NCI-H1930 (cell line): Measurements from ENCODE around the gene PLOD1.
"Not testable (repeated sequence)": the region's sequence is repeated elsewhere in the genome, so short reads cannot be mapped to it uniquely, and the experiment has no call there.

Experiments used
- DNase-seq, 2 experiments: peaks; one replicate each; lab custom pipeline; 2025; lab: John Stamatoyannopoulos, UW

PLOD1 gene

DNA sequence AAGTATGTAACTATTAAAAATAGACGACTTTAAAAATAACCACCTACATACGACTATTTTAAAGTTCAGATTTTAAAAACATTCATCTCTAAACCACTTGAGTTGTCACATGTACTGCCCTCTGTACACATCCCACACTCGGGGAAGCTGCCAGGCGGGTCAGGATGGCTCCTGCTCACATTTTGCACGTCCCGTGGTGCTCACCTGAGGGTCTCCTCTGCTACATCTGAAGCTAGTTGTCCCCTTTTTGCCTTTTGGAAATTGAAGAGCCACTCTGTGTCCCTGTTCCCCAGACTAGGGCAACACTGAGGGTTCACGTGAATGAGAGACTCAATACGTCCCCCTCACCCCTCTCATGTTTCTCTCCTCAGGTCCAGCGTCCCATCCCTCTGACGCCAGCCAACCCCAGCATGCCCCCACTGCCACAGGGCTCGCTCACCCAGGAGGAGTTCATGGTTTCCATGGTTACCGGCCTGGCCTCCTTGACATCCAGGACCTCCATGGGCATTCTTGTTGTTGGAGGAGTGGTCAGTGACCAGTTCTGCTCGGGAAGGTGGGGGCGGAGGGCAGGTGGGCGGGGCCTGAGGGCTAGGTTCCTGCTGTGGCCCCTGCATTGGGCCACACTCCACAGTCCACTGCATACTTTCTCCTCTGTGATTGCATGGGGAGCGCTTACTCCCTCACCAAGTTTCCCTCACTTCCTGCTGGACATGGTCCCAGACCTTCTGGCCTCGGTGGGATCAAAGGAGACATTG lies 71.8 kb downstream of the PLOD1 start:
- DNase-seq = no peak

DNA sequence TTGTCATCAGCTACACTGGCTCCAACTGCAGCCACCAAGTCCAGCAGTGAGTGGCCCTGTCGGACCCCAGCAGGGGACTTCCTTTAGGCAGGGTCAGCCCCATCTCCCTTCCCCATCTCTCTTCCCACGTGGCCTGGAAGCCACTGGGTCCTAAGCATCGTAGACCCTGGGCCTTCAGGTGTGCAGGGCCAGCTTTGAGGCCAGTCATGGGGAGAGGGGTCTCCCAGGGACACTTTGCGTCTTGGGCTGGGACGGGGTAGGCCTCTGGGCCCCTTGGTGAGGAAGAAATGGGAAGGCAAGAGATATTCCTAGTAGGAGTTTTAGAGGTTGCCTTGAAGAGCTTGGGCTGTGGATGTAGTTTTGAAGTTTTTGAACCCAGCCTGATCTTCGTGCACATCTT lies 72.7 kb downstream of the PLOD1 start:
- no peak for DNase-seq

DNA sequence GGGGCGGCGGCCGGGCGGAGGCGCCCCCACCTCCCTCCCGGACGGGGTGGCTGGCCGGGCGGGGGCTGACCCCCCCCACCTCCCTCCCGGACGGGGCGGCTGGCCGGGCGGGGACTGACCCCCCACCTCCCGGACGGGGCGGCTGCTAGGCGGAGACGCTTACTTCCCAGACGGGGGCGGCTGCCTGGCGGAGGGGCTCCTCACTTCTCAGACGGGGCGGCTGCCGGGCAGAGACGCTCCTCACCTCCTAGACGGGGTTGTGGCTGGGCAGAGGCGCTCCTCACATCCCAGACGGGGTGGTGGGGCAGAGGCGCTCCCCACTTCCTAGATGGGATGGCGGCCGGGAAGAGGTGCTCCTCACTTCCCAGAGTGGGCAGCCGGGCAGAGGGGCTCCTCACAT lies 73.8 kb downstream of the PLOD1 start:
- not testable (repeated sequence) for DNase-seq

DNA sequence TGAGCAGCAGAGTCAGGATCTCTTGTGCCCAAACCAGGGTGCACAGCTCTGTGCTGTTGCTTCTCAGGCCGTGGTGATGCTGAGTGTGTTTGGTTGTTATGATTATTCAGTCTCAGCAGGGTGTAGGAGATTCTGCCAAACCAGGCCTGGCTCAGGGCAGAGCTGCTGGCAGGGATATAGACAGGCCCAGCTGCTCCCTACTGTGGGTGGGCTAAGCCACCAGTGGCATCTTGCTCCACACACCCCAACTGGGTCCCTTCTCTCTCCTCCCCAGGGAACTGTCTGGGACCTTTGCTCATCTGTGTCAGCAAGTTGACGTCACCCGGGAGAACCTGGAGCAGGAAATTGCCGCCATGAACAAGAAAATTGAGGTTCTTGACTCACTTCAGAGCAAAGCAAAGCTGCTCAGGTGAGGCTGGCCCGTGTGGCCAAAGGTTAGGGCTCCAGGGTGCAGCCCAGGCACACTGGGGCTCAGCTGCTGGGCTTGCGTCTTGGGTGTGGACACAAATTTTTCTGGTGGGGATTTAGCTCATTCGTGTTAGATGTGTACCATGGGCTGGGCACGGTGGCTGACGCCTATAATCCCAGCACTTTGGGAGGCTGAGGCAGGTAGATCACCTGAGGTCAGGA lies 74.9 kb downstream of the PLOD1 start:
- no peak for DNase-seq

DNA sequence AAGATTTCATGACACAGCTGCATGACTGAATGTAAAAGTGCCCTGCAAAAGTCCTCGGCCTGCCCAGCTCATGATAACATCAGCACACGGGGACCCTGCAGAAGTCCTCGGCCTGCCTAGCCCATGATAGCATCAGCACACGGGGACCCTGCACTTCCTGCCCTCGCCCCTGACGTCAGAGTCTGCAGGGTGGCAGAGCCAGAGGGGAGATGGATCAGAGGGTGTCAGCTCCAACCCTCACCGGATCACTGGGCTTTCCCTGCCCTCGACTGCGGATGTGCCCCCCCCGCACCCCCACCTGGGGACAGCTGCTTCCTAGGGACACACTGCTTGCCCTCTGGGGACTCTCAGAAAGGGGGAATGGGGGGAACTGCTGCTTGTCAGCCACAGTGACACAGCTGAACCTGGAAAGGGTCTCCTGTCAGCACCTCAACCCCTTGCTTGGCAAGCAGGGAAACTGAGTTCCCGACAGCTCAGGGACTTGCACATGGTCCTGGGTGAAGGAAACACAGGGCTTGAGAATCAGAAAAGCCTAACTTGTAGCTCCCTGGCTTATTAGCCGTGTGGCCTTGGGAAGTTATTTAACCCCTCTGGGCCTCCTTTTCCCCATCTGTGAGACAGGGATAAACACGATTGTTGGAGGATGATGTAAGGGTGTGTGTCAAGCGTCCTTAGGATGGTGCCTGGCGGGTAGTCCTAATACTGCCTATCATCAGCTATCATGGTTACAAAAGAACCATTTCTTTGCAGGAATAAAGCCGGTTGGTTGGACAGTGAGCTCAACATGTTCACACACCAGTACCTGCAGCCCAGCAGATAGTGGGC lies 76.4 kb downstream of the PLOD1 start:
- DNase-seq = no peak

DNA sequence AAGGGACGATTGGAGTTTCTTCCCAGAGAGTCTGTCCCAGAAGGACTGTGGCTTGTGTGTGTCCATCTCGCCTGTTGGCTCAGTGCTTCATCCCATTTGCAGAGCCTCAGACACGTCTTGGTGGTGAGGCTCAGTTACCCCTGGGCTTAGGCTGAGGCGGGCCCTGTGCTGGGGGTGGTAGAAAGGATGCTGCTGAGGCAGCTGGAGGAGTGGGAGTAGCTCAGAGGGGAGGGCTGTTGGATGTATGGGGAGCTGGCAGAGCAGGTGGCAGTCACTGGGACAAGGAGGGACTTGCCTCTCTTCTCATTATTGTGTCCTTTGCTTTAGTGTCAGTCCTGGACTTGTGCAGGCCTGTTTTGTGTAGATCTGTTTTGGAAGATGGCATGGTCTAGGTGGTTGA lies 77.5 kb downstream of the PLOD1 start:
- no peak for DNase-seq

DNA sequence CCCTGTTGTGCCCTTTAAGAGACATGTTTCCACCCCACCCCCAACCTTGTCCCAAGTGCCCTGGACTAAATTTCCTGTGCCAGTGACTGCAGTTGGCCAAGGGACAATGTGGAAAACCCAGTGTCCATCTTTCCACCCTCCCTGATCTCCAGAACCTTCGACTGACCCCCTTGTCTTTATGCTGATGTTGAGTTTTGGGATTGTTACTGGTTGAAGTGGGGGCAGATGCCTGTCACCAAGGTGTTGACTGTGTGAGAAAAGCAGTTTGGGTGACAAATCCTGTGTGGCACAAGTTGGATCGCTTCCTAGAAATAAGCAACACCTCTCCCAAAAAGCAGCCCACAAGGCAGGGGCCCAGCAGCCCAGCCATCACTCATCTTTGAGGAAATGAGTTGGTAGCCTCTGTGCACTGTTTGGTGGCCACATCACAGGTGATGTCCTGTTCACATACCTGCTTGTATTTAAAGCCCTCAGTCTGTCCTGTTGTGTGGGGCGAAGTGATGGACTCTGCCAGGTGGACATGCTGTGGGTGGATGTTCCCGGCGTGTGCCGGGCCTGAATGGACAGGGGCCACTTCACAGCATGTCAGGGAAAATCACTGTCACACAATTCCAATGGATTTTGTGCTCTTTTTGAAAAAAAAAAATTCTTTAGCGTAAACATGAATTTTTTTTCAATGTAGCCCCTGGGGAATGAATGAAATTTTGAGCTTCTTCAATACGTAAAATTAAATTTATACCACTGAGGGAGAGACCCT lies 78.2 kb downstream of the PLOD1 start:
- no peak for DNase-seq

DNA sequence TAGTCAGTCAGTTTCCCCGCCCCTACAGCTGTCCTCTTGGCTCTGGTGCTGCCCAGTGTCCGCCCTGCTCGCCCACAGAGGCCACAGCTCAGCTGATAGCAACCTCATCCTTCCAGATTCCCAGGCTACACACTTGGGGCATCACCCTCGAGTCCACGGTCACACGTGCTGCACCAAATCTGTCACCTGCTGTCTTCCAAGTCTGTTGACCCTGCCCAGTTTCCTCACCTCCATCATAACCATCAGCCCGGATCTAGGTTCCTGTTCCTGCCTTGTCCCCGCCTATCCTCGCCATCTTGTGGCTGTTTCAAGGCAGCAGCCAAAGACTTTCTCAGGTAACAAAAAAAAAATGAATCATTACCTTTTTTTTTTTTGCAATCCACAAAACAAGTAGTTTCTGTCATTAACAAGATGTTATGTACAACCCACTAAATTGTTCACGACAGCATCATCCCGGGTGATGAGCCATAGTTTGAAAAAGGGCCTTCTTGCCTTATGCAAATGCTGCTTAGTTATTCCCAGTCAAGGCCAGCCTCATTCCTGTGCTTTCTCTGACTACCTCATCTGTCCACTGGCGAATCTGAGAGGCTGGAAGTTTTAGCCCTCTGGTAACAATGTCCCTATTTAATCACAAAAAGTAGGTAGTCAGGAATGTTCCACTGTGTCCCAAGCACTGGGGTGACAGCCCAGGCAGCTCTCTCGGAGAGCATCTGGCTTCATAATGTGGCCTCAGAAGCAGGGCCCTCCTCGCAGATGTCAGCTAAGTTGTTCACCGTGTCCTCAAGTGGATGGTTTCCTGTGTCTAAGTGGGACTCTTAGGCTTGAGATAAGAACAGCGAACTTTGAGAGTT lies 79.8 kb downstream of the PLOD1 start:
- DNase-seq = no peak

DNA sequence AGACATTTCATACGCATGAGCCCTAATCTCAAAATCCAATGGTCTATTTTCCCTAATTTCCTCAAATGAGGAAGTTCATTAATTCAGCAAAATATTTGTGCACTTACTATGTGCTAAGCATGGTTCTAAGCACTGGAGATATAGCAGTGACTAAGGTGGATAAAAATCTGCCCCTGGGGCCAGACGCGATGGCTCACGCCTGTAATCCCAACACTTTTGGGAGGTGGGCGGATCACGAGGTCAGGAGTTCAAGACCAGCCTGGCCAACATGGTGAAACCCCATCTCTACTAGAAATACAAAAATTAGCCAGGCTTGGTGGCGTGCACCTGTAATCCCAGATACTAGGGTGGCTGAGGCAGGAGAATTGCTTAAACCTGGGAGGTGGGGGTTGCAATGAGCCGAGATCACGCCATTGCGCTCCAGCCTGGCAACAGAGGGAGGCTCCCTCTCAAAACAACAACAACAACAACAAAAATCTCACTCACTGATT lies 80.5 kb downstream of the PLOD1 start:
- DNase-seq = no peak

DNA sequence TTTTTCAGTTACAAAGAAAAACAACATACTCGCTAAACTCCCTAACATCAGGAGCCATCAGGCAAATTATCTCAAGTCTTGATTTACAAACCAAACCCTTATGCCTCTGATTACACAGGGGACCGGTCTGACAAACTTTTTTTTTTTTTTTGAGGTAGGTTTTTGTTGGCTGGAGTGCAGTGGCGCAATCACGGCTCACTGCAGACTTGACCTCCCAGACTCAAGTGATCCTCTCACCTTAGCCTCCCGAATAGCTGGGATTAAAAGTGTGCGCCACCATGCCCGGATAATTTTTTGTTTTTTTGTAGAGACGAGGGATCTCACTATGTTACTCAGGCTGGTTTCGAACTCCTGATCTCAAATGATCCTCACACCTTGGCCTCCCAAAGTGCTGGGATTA lies 81.0 kb downstream of the PLOD1 start:
- DNase-seq = no peak

DNA sequence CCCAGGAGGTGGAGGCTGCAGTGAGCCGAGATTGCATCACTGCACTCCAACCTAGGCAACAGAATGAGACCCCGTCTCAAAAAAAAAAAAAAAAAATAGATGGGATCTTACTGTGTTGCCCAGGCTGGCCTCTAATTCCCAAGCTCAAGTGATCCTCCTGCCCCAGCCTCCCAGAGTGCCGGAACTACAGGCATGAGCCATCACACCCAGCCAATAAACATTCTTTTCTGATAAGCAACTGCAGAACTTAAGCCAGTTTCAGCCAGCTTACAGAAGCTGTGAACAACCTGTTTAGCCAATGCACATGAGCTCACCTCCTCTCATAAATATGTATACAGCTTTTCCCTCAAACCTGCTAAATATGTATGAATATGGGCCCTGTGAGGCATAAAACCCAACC lies 81.7 kb downstream of the PLOD1 start:
- DNase-seq = no peak

DNA sequence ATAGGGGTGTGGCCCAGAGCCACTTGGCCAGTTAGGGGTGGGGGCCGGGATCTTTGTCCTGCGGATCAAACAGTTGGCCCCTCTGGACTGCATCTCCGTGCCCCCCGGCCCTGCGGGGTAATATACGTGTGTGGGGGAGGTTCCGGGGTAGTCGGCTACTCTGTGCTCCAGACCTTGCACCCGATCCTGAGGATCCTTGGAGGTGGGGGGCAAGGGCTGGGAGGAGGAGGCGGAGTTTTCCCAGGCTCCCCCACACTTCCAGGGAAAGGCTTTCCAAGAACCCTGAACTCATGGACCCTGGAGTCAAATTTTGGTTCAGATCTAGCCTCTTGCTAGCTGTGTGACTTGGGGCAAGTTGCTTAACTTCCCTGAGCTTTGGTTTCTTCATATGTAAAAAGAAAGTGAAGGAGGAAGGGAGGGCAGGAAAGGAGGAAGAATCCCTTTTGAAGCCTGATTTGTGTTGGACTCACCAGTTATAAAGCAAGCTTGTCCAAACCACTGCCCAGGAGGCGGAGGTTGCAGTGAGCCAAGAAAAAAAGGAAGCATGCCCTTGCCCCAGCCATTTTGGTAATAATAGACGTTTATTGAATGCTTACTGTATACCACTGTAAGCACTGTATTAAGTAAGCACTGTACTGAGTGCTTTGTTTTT lies 85.5 kb downstream of the PLOD1 start:
- DNase-seq = no peak

DNA sequence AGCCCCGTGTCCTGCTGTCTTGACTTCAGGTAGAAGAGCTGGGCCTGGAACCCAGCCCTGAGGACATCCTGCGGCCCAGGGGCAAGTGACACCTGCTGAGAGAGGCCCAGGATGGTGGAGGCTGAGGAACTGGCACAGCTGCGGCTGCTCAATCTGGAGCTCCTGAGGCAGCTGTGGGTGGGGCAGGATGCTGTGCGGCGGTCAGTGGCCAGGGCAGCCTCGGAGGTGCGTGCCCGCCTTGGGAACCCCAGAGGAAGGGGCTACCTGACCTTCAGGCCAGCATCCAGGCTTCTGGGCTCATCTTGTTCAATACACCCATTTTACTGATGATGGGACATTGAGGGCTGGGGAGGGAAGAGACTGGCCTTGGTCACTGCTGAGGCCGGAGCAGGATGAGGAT lies 87.1 kb downstream of the PLOD1 start:
- no peak for DNase-seq

DNA sequence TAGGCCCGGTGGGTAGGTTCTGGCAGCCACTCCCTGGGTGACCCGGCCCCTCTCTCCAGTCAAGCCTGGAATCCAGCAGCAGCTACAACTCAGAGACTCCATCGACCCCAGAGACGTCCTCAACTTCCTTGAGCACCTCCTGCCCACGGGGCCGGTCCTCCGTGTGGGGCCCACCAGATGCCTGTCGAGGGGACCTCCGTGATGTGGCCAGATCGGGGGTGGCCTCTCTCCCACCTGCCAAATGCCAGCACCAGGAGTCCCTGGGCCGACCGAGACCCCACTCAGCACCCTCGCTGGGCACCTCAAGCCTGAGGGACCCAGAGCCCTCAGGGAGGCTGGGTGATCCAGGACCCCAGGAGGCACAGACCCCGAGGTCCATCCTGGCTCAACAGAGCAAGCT lies 87.5 kb downstream of the PLOD1 start:
- DNase-seq = no peak
